VCaP (cell line): ENCODE measurements around the gene RGS9BP.

Experiments
- H3K27ac ChIP-seq: fragments of 450-650 bp; 2 replicates; pipeline ENCODE4 v1.5.1; 2017
- TF ChIP-seq, protein P1 (sequence below): fragments of 450-650 bp; conservative IDR thresholded peaks from 2 replicates; pipeline ENCODE4 v1.5.1; 2017; ENCODE audit warnings: mild to moderate bottlenecking, moderate library complexity

Gene RGS9BP

DNA sequence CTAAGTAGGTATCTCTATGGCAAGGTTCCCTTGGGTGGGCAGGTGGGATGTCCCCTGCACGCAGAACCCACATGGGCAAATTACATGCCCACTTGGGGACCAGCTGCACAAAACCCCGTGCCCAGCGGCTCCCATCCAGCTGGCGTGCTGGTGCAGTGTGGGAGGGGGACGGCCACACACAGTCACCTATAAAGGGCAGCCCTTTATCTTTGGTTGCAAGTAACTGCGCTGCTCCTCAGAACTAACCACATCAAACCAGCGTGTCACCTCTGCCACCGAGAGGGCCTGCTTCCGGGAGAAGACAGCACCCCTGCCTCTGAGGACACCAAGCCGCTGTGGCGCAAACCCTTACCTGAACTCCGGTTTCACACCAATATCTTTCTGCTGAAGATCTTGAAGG lies 32.9 kb upstream of the RGS9BP start:
- TF ChIP-seq, protein P1, sequence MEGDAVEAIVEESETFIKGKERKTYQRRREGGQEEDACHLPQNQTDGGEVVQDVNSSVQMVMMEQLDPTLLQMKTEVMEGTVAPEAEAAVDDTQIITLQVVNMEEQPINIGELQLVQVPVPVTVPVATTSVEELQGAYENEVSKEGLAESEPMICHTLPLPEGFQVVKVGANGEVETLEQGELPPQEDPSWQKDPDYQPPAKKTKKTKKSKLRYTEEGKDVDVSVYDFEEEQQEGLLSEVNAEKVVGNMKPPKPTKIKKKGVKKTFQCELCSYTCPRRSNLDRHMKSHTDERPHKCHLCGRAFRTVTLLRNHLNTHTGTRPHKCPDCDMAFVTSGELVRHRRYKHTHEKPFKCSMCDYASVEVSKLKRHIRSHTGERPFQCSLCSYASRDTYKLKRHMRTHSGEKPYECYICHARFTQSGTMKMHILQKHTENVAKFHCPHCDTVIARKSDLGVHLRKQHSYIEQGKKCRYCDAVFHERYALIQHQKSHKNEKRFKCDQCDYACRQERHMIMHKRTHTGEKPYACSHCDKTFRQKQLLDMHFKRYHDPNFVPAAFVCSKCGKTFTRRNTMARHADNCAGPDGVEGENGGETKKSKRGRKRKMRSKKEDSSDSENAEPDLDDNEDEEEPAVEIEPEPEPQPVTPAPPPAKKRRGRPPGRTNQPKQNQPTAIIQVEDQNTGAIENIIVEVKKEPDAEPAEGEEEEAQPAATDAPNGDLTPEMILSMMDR: no peak
- H3K27ac ChIP-seq: no peak overlapping the region

DNA sequence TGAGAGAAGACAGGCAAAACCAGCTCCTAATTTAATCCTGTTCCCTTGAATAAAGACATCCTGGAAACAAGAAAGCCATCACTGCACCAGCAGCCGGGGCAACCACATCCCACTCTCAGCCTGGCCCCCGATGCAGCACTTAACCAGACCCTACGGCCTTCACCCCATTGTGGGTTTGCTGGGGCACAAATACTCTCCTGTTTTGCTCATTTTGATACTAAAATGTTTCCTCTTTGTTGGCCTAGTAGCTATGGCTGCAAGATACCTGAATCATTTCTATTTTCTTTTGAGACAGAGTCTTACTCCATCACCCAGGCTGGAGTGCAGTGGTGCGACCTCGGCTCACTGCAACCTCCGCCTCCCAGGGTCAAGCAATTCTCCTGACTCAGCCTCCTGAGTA lies 29.1 kb upstream of the RGS9BP start:
- no peak overlapping the region for H3K27ac ChIP-seq
- TF ChIP-seq, protein P1: no peak

DNA sequence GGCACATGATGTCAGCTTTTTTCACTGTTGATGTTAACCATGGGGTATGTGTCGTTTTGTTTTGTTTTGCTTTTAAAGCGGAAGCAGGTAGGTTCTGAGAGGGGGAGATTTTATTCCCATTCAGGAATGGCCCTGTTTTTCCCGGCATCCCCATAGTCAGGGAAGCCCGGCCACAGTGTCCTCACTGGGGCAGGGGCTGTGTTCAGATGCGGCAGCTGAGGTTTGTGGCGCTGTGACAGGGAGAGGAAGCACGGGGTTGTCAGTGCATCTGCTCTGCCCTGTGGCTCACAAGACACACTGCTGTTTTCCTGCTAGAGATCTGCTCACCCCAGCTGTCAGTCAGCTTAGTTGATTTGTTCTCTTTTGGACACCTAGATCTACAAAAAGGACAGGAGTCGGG lies 28.3 kb upstream of the RGS9BP start:
- TF ChIP-seq, protein P1: no peak
- H3K27ac ChIP-seq: no peak overlapping the region

DNA sequence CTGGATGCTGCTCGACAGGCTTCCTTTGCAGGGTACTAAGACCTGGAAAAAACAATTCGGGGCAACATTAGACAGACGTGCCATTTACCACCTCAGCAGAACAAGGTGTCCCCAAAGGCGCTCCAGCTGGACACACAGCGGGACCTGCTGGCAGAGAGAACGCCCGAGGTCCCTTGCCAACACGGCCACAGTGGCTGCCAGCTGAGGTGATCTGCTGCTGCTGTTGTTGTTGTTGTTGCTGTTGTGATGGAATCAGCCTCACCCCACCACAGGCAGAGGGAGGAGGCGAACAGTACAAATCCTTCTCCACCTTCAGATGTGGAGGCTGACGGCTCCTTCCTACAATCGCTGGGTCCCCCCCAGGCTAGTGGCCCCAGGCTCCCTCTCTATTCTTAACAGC lies 25.9 kb upstream of the RGS9BP start:
- no peak overlapping the region for H3K27ac ChIP-seq
- TF ChIP-seq, protein P1: no peak

DNA sequence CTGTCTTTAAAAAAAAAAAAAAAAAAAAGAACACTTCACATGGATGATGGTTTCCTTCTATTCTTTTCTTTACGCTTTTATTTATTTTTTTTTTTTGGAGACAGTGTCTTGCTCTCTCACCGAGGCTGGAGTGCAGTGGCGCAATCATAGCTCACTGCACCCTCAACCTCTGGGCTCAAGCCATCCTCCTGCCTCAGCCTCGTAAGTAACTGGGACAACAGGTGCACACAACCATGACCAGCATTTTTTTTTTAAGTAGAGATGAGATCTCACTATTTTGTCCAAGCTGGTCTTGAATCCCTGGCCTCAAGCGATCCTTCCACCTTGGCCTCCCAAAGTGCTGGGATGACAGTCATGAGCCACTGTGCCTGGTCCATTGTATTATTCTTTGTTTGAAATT lies 25.0 kb upstream of the RGS9BP start:
- TF ChIP-seq, protein P1: no peak

DNA sequence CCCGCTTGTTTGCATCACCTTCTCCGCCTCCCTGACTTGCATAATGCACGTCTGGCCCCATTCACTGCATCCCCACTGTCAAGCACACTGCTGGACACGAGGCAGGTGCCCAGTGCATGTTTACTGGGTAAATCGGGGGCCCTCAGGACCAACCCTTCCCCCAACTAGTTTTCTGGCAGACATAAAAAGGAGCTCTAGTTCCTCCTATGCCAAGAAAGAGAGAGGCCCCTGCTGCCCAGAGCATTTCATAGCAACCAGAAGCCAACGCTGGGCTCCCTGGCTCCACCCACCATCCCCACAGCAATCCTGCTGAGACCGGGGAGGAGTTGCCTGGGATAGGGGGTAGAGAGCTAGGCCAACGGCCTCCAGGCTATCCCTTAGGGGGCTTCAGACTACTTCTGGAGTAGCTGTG lies 23.9 kb upstream of the RGS9BP start:
- TF ChIP-seq, protein P1: no peak
- H3K27ac ChIP-seq: peak overlapping the region; percentile 77

More for the DNA sequence above, 25.0 kb upstream of the RGS9BP start:
- H3K27ac ChIP-seq: peak overlapping the region; percentile 77; the same call in 1 of the 2 replicates

DNA sequence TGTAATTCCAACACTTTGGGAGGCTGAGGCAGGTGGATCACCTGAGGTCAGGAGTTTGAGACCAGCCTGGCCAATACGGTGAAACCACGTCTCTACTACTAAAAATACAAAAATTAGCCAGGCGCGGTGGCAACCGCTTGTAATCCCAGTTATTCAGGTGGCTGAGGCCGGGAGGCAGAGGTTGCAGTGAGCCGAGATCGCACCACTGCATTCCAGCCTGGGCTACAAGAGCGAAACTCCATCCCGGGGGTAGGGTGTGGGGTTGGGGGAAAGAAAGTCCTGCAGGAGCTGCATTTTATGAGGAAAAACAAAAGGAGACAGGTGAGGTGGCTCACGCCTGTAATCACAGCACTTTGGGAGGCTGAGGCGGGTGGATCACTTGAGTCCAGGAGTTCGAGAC lies 23.3 kb upstream of the RGS9BP start:
- peak overlapping the region; percentile 77 for H3K27ac ChIP-seq

DNA sequence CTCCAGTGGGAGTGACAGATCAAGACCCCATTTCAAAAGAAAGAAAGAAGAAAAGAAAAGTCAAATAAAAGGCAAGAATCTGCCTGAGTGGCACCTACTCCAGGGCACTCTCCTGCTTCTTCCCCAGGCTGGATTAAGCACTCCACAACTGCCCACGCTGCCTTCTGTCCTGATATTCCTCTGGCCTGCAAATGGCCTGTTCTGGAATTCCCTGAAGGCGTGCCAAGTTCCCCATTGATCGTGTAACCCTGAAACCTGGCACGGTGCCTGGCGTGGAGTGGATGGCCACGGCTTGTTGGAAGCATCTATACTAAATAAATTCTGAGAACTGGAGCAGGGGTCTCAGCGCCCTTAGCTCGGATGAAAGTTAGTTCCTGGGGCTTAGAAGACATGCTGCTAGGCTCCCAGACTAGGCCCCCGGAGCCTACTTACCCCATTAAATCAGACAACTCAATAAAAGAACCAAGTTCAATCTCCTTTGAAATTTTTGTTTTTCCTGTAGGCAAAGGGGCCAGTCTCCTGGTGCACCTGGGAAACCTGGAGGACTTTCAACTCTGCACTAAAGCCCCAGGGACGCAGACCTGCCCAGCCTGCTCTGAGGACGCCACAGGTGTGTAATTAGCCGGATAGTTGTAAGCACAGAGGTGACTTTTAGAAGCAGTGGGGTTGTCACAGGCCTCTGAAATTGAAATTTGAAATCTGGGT lies 22.6 kb upstream of the RGS9BP start:
- TF ChIP-seq, protein P1: no peak
- H3K27ac ChIP-seq: peak overlapping the region; percentile 77
